ENCODE measurements around the gene TMPRSS11E.
"Not testable (repeated sequence)": the region's sequence is repeated elsewhere in the genome, so short reads cannot be mapped to it uniquely, and the experiment has no call there.

TMPRSS11E gene

DNA sequence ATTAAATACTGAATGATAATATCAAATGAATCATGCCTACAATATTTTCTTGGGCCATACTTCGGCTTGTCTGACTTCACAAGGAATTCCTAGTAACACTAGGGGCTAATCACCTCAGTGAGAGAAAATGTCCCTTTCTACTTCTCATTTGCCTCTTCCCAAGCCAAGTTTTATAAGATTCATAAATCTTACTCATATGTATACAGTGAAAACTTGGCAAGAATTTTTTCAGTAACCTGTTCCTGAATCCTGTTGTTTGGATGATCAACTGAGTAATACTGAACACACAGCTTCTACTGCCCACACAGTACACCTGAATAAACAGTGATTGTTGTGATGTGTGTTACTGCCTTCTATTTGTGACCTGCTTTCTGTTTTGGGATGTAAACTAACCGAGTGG is 16.5 kb downstream of the TMPRSS11E start:
- no peak for DNase-seq

GRCh38 chr4:68465058-68465457 is 17.8 kb downstream of the TMPRSS11E start:
- DNase-seq, result no peak

DNA sequence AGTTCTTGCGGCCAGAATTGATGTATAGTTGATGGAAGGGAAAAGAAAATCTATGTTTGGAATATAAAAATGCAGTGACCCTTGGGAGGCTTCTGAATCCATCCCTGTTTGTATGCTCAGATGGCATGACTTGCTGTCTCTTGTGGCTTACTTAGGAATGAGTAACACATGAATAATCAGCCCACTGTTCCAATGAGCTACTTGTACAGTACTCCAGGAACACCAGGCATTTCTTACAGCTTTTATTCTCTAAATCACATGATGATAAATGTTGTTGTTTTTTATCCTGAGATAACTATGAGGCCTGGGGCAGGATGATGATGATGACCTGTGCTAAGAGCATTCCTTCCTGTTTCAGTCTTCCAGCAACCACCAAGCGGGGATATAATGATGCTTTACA is 18.9 kb downstream of the TMPRSS11E start:
- no peak for DNase-seq

DNA sequence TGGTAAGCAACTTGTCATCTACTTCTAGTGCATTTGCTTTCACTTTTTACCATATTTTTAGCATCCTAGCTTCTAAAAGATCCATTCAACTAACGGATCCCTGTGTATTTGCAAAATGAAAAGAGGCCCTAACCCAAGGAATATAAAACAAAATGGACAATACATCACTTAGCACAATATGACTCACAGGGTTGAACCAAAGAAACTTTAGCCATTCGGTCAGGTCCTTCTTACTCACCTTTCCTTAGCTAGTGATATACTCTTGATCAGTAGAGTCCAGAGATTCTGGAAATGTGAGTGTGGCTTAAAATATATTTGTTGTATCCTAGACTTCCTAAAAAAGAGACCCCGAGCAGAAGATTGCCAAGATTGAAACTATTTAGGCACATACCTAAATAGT is 19.5 kb downstream of the TMPRSS11E start:
- no peak for DNase-seq

- no peak for DNase-seq
Measured at GRCh38 chr4:68469482-68469881, 22.2 kb downstream of the TMPRSS11E start.

DNA sequence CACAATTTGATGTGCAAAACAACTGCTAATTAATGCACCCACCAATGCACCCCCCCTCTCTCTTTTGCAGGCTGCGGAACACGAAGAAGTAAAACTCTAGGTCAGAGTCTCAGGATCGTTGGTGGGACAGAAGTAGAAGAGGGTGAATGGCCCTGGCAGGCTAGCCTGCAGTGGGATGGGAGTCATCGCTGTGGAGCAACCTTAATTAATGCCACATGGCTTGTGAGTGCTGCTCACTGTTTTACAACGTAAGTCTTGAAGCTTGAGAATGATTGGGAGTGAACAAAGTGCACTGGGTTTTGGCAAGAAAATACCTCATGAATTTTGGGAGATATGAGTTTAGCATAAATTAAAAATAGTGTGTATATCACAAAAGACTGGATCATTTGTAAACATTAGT is 28.9 kb downstream of the TMPRSS11E start:
- no peak for DNase-seq

DNA sequence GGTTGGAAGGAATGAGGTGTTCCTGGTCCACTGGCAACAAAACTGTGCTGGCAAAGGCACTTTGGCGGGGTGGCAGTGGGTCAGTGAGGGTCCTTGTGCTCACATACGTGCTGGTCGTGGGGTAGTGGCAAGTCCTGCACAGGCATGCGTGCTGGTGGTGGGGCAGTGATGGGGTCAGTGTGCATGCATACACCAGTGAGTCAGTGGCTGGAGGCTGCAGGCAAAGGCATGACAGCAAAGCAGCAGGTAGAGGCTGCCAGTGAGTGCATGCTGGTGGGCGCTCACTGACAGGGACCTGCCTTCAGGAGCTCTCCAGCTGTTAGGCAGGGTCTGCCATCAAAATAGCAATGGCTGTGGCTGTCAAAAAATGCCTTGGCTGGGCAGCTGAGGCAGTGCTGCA is 42.1 kb downstream of the TMPRSS11E start:
- no peak for DNase-seq

GRCh38 chr4:68490826-68491457 is 43.7 kb downstream of the TMPRSS11E start:
- no peak for DNase-seq

DNA sequence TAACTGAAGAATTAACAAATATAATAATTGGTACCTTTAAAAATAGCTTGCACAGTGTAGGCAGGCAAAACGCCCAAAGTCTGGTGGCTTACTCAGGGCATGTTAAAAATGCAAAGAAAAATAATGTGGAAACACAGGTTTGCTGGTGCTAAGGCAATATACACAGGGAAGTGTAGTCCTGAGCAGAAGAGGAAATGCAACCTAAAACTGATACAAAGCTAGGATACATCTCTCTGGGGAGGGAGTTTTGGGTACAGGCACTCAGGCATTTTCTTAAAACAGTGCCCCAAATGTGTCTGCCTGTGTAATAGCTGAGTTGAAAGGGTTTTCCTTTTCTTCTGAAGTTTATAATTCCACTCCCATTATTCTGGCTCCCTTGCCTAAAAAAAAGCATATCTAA is 47.4 kb downstream of the TMPRSS11E start:
- DNase-seq, result no peak

- DNase-seq, result no peak
Measured at GRCh38 chr4:68498413-68499007, 51.2 kb downstream of the TMPRSS11E start.

- no peak for DNase-seq
Measured at GRCh38 chr4:68499021-68499420, 51.8 kb downstream of the TMPRSS11E start.

- not testable (repeated sequence) for DNase-seq
Measured at GRCh38 chr4:68503462-68503861, 56.2 kb downstream of the TMPRSS11E start.

DNA sequence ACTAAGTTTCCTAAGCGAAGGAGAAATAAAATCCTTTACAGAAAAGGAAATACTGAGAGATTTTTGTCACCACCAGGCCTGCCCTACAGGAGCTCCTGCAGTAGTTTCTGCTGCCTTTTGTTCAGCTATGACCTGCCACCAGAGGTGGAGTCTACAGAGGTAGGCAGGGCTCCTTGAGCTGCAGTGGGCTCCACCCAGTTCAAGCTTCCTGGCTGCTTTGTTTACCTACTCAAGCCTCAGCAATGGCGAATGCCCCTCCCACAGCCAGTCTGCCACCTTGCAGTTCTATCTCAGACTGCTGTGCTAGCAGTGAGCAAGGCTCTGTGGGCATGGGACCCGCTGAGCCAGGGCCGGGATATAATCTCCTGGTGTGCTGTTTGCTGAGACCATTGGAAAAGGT is 57.6 kb downstream of the TMPRSS11E start:
- not testable (repeated sequence) for DNase-seq

DNA sequence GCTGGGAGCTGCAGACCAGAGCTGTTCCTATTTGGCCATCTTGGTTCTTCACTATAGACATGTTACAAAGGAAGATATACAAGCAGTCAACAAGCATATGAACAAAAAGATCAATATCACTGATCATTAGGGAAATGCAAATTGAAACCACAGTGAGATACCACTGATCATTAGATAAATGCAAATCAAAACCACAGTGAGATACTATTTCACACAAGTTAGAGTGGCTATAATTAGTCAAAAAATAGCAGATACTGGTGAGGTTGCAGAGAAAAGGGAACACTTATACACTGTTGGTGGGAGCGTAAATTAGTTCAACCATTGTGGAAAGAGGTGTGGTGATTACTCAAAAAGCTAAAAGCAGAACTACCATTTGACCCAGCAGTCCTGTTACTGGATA is 58.2 kb downstream of the TMPRSS11E start:
- not testable (repeated sequence) for DNase-seq

DNA sequence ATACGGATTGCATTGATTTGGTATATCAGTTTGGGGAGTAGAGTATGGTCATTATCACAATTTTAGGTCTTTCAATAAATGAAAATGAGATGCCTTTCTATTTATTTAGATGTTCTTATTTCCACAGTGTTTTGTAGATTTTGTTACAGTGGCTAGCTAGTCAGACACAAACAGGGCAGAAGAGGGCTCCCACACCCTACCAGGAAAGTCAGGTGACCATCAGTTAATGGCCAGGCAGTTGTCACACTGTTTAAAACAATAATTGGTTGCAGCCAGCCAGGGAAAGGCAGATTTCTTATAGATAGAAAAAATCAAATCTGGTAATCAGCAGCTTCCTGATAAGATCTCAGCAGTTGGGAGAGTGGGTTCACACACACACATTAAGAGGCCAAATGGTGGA is 71.6 kb downstream of the TMPRSS11E start:
- DNase-seq, result no peak

DNA sequence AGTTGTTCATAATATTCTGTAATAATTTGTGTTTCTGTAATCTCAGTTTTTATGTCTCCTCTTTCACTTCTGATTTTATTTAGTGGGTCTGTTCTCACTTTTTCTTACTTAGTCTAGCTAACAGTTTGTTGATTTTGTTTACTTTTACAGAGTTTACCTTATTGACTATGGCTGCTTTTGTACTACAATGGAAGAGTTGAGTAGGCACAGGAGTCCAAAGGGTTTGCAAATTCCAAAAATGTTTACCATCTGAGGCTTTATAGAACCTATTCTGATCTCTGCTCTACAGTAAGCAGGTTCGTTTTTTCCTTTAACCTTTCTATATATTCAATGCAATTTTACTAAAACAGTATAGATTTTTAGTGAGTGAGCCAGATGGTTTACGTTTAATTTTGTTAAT is 73.7 kb downstream of the TMPRSS11E start:
- DNase-seq, result no peak

- not testable (repeated sequence) for DNase-seq
Measured at GRCh38 chr4:68522232-68522631, 75.0 kb downstream of the TMPRSS11E start.

DNA sequence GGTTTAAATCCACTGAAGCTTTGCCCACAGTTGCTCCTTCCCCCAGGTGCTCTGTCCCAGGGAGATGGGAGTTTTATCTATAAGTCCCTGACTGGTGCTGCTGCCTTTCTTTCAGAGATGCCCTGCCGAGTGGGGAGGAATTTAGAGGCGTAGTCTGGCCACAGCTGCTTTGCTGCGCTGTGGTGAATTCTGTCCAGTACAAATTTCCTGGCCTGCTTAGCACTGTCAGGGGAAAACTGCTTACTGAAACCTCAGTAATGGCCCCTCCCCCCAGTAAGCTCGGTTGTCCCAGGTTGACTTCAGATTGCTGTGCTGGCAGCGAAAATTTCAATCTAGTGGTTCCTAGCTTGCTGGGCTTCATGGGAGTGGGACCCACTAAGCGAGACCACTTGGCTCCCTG is 88.7 kb downstream of the TMPRSS11E start:
- DNase-seq, result no peak

DNA sequence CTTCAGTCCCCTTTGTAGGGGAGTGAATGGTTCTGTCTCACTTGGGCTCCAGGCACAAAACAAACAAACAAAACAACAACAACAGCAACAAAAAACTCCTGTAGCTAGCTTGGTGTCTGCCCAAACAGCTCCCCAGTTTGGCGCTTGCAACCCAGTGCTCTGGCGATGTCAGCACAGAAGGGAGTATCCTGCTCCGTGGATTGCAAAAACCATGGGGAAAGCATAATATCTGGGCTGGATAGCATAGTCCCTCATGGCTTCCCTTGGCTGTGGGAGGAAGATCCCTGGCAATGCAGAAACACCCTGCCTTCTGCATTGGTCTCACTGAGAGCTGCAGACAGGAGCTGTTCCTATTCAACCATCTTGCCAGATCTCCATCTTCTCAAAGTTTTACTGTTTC is 89.1 kb downstream of the TMPRSS11E start:
- DNase-seq, result no peak

DNA sequence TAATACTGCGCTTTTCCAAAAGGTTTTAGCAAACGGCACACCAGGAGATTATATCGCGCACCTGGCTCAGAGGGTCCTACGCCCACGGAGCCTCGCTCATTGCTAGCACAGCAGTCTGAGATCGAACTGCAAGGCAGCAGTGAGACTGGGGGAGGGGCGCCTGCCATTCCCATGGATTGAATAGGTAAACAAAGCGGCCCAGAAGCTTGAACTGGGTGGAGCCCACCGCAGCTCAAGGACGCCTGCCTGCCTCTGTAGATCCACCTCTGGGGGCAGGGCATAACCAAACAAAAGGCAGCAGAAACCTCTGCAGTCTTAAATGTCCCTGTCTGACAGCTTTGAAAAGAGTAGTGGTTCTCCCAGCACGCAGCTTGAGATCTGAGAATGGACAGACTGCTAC is 95.5 kb downstream of the TMPRSS11E start:
- not testable (repeated sequence) for DNase-seq
